DND-41 (cell line): ENCODE data around the gene FAM228B.
"Not testable (repeated sequence)": the region's sequence is repeated elsewhere in the genome, so short reads cannot be mapped to it uniquely, and the experiment has no call there.

Experiments
- ATAC-seq: fragments of 200-7000 bp; cut with Tn5 transposase; 3 replicates; pipeline ENCODE4 v1.9.1; 2021; ENCODE audit warnings: low read depth; ENCODE audit not compliant: insufficient read depth
- DNase-seq: peaks from one replicate; pipeline ENCODE4 v3.0.0-alpha.2; 2020
- H2AFZ ChIP-seq: 2 replicates; pipeline ENCODE4 v1.6.0; 2012; ENCODE audit warnings: low read depth, low read length
- H3K27ac ChIP-seq: 2 replicates; pipeline ENCODE4 v1.5.1; 2012; ENCODE audit warnings: low read length, inconsistent platforms
- H3K27me3 ChIP-seq: fragments of 200-600 bp; sonication (generic); 2 replicates; pipeline ENCODE4 v1.6.0; 2012; ENCODE audit warnings: low read length, mild to moderate bottlenecking, inconsistent platforms; ENCODE audit not compliant: insufficient read depth, poor library complexity
- H3K36me3 ChIP-seq: 2 replicates; pipeline ENCODE4 v1.5.1; 2012; ENCODE audit warnings: low read length, inconsistent platforms; ENCODE audit not compliant: insufficient read depth
- H3K4me1 ChIP-seq: 2 replicates; pipeline ENCODE4 v1.5.1; 2012; ENCODE audit warnings: mild to moderate bottlenecking, low read length; ENCODE audit not compliant: insufficient read depth
- H3K4me2 ChIP-seq: 2 replicates; pipeline ENCODE4 v1.6.0; 2012; ENCODE audit warnings: mild to moderate bottlenecking, moderate library complexity, low read length, inconsistent platforms; ENCODE audit not compliant: insufficient read depth
- H3K4me3 ChIP-seq, 2 experiments: fragments of 200-600 bp in 1 of 2; shearing (Covaris generic) in 1 of 2; 2 replicates each; pipeline ENCODE4 v1.5.1; 2012 to 2016; ENCODE audit warnings: inconsistent platforms in 2 of 2, low read length in 2 of 2, mild to moderate bottlenecking in 2 of 2, low read depth in 1 of 2, moderate library complexity in 1 of 2
- H3K79me2 ChIP-seq: 2 replicates; pipeline ENCODE4 v1.6.0; 2012; ENCODE audit warnings: low read length, inconsistent platforms; ENCODE audit not compliant: insufficient read depth
- H3K9ac ChIP-seq: 2 replicates; pipeline ENCODE4 v1.6.0; 2012; ENCODE audit warnings: low read depth, mild to moderate bottlenecking, inconsistent platforms, low read length, moderate library complexity
- H3K9me3 ChIP-seq: 2 replicates; pipeline ENCODE4 v1.5.1; 2012; ENCODE audit warnings: low read length, moderate library complexity, mild to moderate bottlenecking, inconsistent platforms; ENCODE audit not compliant: insufficient read depth, severe bottlenecking
- H4K20me1 ChIP-seq: 2 replicates; pipeline ENCODE4 v1.6.0; 2012; ENCODE audit warnings: low read length; ENCODE audit not compliant: insufficient read depth
- EZH2 ChIP-seq: IDR thresholded peaks from 3 replicates; pipeline ENCODE4 v1.6.1; 2012; ENCODE audit warnings: borderline replicate concordance, low read depth, mild to moderate bottlenecking, moderate library complexity, low read length, inconsistent platforms; ENCODE audit not compliant: severe bottlenecking
- TF ChIP-seq, protein P1 (sequence below): IDR thresholded peaks from 2 replicates; pipeline ENCODE4 v1.5.1; 2012; ENCODE audit warnings: borderline replicate concordance, low read length, moderate library complexity, mild to moderate bottlenecking; ENCODE audit not compliant: poor library complexity, severe bottlenecking; ENCODE audit errors: extremely low read depth

Gene FAM228B

DNA sequence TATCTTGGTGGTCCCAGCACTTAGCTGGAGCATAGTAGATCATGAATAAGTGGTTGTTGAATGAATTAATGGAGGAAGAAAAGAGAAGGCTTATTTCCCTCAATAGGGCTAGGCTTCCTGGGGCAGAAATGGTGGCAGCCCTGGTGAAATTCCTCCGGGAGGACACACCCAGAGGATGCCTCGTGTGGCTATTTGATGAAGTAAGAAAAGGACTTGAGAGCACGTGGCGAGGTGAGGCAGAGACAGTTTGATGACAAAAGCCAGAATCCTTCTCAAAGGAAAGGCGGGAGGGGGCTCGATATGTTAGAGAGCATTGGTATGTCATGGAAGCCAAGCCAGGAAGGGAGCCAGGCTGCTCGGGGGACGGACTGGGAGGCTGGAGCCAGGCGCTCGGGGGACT is 66.3 kb downstream of the FAM228B start:
- Histone ChIP-seq H3K4me3 (no peak overlapping the region), H3K4me2 (no peak overlapping the region), H3K36me3 (no peaks in the 10 kb centered on the region), H3K4me1 (no peaks in the 10 kb centered on the region), H3K9ac (no peak overlapping the region), H3K79me2 (no peaks in the 10 kb centered on the region), H3K27ac (no peak overlapping the region), H3K27me3 (no peaks in the 10 kb centered on the region), H2AFZ (no peak overlapping the region), H3K9me3 (no peaks in the 10 kb centered on the region), H4K20me1 (no peaks in the 10 kb centered on the region)
- no peak for TF ChIP-seq EZH2
- TF ChIP-seq, protein P1, sequence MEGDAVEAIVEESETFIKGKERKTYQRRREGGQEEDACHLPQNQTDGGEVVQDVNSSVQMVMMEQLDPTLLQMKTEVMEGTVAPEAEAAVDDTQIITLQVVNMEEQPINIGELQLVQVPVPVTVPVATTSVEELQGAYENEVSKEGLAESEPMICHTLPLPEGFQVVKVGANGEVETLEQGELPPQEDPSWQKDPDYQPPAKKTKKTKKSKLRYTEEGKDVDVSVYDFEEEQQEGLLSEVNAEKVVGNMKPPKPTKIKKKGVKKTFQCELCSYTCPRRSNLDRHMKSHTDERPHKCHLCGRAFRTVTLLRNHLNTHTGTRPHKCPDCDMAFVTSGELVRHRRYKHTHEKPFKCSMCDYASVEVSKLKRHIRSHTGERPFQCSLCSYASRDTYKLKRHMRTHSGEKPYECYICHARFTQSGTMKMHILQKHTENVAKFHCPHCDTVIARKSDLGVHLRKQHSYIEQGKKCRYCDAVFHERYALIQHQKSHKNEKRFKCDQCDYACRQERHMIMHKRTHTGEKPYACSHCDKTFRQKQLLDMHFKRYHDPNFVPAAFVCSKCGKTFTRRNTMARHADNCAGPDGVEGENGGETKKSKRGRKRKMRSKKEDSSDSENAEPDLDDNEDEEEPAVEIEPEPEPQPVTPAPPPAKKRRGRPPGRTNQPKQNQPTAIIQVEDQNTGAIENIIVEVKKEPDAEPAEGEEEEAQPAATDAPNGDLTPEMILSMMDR: no peak
- ATAC-seq (no peak), DNase-seq (no peak)

DNA sequence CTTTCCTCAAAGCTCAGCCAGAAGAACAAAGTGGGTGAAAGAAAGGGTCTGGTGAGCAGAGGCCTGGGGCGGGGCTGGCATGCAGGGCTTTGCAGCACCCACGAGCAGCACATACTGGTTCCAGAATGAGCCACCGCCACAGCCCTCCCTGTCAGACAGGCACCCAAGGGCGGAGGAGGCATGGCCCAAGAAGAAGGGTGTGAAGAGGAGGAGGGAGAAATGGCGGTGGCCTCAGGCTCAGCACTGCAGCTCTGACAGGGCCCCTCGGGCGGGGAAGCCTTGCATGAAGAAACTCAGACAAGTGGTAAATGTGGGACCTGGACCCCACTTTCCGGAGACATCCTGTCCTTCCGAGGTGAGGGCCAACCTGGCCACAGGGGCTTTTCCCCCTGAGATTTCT is 67.2 kb downstream of the FAM228B start:
- Histone ChIP-seq H3K4me2 (no peak overlapping the region), H3K79me2 (no peaks in the 10 kb centered on the region), H3K36me3 (no peaks in the 10 kb centered on the region), H3K4me3 (no peak overlapping the region), H3K27me3 (no peaks in the 10 kb centered on the region), H3K9ac (no peak overlapping the region), H3K4me1 (no peaks in the 10 kb centered on the region), H3K9me3 (no peaks in the 10 kb centered on the region), H2AFZ (no peak overlapping the region; the same call in 1 of the 2 replicates), H3K27ac (no peak overlapping the region), H4K20me1 (no peaks in the 10 kb centered on the region)
- no peak for TF ChIP-seq EZH2
- DNase-seq (no peak), ATAC-seq (no peak)

DNA sequence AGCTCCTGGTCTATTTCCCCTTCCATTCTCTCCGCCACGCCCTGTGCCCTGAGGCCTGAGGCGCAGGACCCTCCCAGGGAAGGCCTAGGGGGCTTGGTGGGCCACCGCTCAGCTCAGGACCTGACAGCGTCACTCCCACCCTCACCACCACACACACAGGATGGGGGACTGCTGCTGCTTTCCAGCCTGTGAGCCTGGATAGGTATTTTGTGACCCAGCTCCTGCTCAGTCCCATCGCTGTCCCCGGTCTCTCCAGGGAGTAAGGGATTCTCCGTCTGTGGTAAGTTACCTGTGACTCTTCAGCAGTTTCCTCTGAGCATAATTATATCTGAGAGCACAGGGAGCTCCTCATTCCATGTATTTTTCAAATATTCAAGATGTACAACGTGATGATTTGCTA is 67.9 kb downstream of the FAM228B start:
- Histone ChIP-seq H3K9ac (no peak overlapping the region), H4K20me1 (no peaks in the 10 kb centered on the region), H3K36me3 (no peaks in the 10 kb centered on the region), H3K27ac (no peak overlapping the region), H3K79me2 (no peaks in the 10 kb centered on the region), H3K4me1 (no peaks in the 10 kb centered on the region), H3K27me3 (no peaks in the 10 kb centered on the region), H3K4me2 (no peak overlapping the region), H3K4me3 (no peak overlapping the region), H2AFZ (no peak overlapping the region), H3K9me3 (no peaks in the 10 kb centered on the region)
- no peak for ATAC-seq
- TF ChIP-seq, protein P1: no peak
- no peak for TF ChIP-seq EZH2
- DNase-seq: no peak

DNA sequence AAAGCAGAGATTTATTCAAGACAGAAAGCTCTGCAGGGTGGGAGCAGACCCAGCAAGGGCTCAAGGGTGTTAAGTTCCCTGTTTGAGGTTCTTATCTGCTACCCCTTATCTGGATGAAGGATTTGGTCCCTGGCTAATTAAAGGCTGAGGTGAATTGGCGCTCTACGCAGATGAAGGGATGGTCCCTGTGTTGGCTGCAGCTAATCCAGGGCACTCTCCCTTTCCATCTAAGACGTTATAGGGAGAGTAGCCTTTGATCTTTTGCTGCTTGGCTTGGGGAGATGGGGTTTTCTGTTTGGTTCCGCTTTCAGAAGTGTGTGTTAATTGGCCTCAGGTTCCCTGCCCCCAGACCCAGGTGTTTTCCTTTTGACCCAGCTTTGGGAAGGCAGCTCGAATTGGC is 68.6 kb downstream of the FAM228B start:
- Histone ChIP-seq H3K4me3 (no peak overlapping the region), H2AFZ (no peak overlapping the region), H3K27me3 (no peaks in the 10 kb centered on the region), H3K4me1 (no peaks in the 10 kb centered on the region), H4K20me1 (no peaks in the 10 kb centered on the region), H3K27ac (no peak overlapping the region), H3K9me3 (no peaks in the 10 kb centered on the region), H3K79me2 (no peaks in the 10 kb centered on the region), H3K36me3 (no peaks in the 10 kb centered on the region), H3K9ac (no peak overlapping the region), H3K4me2 (no peak overlapping the region)
- no peak for TF ChIP-seq EZH2
- TF ChIP-seq, protein P1: no peak
- no peak for ATAC-seq
- no peak for DNase-seq

DNA sequence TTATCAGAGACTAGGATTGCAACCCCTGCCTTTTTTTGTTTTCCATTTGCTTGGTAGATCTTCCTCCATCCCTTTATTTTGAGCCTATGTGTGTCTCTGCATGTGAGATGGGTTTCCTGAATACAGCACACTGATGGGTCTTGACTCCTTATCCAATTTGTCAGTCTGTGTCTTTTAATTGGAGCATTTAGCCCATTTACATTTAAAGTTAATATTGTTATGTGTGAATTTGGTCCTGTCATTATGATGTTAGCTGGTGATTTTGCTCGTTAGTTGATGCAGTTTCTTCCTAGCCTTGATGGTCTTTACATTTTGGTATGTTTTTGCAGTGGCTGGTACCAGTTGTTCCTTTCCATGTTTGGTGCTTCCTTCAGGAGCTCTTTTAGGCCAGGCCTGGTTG is 73.9 kb downstream of the FAM228B start:
- H2AFZ ChIP-seq, H3K4me2 ChIP-seq, H3K9ac ChIP-seq, DNase-seq, H3K4me3 ChIP-seq, H3K9me3 ChIP-seq, H3K4me1 ChIP-seq, H3K79me2 ChIP-seq, H4K20me1 ChIP-seq, H3K27ac ChIP-seq, H3K27me3 ChIP-seq, H3K36me3 ChIP-seq, ATAC-seq: not testable (repeated sequence)
